ENCODE results near the gene CNKSR3.

DNA sequence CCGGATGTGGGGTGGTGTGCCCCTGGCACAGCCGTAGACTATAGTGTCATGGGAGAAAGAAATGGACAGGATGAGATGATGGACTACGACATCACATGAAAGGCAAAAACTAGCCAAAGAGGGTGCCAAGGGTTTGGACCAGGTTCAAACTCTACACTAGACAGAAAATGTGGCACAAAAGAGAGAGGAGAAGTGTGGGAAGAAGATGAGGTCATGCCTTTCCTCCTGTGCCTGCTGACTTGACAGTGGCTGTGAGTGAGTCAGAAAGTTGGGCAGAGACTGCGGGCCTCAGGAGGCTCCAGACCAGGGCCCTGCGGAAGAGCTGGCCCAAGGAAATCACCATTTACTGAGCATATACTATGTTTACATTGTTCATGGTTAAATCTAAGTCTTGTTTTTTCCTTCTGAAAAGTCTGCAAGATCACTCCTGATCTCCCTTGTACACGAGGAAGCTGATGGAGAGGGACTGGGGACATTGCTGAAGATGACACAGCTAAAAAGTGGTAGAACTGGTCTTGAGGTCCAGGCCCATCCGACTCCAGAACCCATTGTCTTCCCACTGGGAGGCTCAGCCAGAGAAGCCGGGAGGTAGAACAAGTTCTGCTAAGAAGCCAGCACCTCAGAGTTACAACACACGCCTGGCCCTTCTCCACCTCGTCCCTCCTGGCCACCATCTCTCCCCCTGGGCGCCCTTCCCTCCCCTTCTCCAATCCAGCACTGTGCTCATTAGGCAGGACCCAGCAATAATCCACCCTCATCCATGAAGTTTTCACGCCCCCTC is 35.6 kb downstream of the CNKSR3 start:
- TF ChIP-seq POLR2A (IDR thresholded peaks at IDR 0.05; ENCODE audit: low read length): no peak
- TF ChIP-seq GATA1 (IDR thresholded peaks at IDR 0.05; ENCODE audit: low read depth, low read length): no peak

Measured in erythroblast (primary cell).